Skin epidermis (tissue), 12 donors: Measurements from ENCODE around the gene OPHN1.
"Not testable (repeated sequence)": the region's sequence is repeated elsewhere in the genome, so short reads cannot be mapped to it uniquely, and the experiment has no call there.

Source experiments
- H3K27ac ChIP-seq, 21 experiments: fragments of 200-600 bp; sonication (generic) in 11 of 21; one replicate each; pipeline ENCODE4 v1.5.0; 2020; ENCODE audit warnings: mild to moderate bottlenecking in 3 of 21, inconsistent platforms in 2 of 21, moderate library complexity in 2 of 21
- H3K4me3 ChIP-seq, 7 experiments: fragments of 200-600 bp; sonication (generic) in 2 of 7; one replicate each; pipeline ENCODE4 v1.5.0; 2020; ENCODE audit warnings: inconsistent platforms in 2 of 7, mild to moderate bottlenecking in 2 of 7, moderate library complexity in 1 of 7

OPHN1 gene

DNA sequence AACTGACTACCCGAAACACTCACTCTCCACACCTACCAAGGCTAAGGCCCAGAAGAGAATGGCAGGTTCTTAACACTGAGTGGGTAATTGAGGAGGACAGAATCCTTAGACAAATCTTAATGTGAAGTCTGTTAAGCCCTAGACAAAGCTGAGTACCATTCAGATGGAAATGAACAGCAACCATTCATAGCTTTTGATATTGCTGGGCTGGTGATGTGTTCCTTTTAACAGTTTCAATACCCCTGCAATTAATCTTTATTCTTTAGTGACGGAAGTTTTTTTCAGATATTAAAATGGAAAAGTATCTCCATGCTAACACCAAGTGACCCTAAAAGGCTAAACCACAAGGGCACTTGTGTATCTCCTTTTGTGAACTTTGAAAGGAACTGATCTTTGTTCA, 334.9 kb downstream of the OPHN1 start:
- no peak overlapping the region for H3K4me3 ChIP-seq
- no peak overlapping the region for H3K27ac ChIP-seq

GRCh38 chrX:68090266-68090665, 343.0 kb downstream of the OPHN1 start:
- Histone ChIP-seq H3K27ac (no peak overlapping the region), H3K4me3 (no peak overlapping the region)

GRCh38 chrX:68087526-68087925, 345.8 kb downstream of the OPHN1 start:
- no peak overlapping the region for H3K4me3 ChIP-seq
- no peak overlapping the region for H3K27ac ChIP-seq

GRCh38 chrX:68086709-68087108, 346.6 kb downstream of the OPHN1 start:
- Histone ChIP-seq H3K4me3 (no peak overlapping the region), H3K27ac (no peak overlapping the region)

DNA sequence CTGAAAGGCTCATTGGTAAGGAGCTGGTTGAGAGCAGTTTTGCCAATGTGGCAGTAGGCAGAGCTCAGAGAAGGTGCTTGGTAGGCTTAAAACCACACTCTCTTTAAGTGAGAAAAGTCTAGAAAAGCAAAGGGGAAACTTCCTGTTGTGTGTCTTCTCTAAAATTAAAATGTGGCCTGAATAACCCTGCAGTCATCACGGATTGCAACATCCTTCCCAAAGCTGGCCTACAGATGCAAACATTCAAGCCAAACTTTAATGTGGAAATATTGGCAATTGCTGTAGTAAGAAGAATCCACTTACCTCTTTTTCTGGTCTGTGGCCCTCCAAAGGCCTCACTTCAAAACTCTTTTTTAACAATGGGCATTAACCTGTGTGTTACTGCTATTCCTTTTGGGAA, 348.5 kb downstream of the OPHN1 start:
- no peak overlapping the region for H3K4me3 ChIP-seq
- H3K27ac ChIP-seq: peak overlapping the region in 2 of 21 experiments; percentile 43 to 50

- Histone ChIP-seq H3K4me3 (no peak overlapping the region), H3K27ac (no peak overlapping the region)
Measured at GRCh38 chrX:68083510-68083909, 349.8 kb downstream of the OPHN1 start.

DNA sequence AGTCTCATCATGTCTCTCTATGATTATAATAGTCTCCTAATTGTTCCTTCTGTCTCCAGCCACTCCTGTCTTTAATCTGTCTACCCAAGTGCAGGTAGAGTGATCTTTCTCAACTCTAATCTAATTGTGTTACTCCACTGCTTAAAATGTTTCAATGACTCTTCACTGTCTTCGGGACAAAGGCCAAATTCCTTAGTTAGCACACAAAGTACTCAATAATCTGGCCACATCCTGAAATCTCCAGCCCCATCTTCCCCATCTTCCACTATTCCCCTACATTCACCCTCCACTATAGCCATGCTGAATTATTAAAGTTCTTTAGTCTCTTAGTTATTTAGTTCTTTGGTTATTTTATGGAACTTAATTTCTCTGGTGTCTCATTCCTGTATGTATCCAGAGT, 353.3 kb downstream of the OPHN1 start:
- H3K4me3 ChIP-seq: no peak overlapping the region
- H3K27ac ChIP-seq: no peak overlapping the region

DNA sequence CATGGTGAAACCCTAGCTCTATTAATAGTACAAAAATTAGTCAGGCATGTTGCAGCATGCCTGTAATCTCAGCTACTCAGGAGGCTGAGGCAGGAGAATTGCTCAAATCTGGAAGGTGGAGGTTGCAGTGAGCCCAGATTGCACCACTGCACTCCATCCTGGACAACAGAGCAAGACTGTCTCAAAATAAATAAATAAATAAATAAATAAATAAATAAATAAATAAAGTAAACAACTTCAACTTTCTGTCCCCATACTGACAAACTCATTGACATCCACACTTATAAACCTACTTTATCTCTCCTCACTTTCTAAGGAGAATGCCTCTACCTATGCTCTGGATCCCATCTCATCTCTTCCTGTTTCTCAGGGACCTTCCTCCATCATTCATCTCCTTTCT, 354.5 kb downstream of the OPHN1 start:
- H3K27ac ChIP-seq, H3K4me3 ChIP-seq: not testable (repeated sequence)

DNA sequence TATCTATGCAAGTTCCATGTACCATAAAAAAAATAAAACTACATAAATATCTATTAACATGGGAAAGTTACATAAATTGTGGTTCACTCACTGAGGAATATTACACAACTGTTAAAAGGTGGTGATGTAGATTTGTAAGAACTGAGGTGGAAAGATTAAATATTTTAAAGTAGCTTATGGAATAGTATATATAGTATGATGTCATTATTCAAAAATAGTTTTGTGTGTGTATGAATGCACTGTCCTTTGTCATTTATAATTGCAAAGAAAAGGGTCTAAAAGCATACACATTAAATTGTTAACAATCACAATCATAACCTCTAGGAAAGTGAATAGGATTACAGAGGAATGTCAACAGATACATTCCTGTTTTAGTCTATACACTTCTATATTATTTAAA, 355.9 kb downstream of the OPHN1 start:
- Histone ChIP-seq H3K27ac (no peak overlapping the region), H3K4me3 (no peak overlapping the region)

GRCh38 chrX:68072041-68072440, 361.3 kb downstream of the OPHN1 start:
- no peak overlapping the region for H3K4me3 ChIP-seq
- no peak overlapping the region for H3K27ac ChIP-seq

GRCh38 chrX:68070119-68070518, 363.2 kb downstream of the OPHN1 start:
- not testable (repeated sequence) for H3K4me3 ChIP-seq

DNA sequence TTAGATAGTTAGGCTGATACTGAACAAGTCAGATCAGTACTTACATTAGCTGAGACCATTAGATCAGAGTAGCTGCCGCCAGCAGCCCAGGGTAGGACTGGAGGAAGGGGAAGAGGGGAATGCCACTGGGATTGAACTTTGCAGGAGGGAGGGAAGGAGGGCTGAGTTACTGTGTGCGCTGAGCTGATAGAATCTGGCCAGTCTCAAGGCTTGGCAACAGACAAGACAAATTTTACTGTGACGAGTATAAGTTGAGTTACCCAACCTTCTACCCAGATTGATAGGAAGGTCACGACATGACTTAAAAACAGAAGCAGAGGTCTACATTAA, 372.1 kb downstream of the OPHN1 start:
- no peak overlapping the region for H3K4me3 ChIP-seq
- H3K27ac ChIP-seq: no peak overlapping the region

More at GRCh38 chrX:68070119-68070518, 363.2 kb downstream of the OPHN1 start:
- not testable (repeated sequence) for H3K27ac ChIP-seq

- no peak overlapping the region for H3K27ac ChIP-seq
- H3K4me3 ChIP-seq: no peak overlapping the region
Measured at GRCh38 chrX:68060506-68061205, 372.6 kb downstream of the OPHN1 start.

GRCh38 chrX:68059469-68059868, 373.8 kb downstream of the OPHN1 start:
- H3K4me3 ChIP-seq: no peak overlapping the region
- no peak overlapping the region for H3K27ac ChIP-seq

DNA sequence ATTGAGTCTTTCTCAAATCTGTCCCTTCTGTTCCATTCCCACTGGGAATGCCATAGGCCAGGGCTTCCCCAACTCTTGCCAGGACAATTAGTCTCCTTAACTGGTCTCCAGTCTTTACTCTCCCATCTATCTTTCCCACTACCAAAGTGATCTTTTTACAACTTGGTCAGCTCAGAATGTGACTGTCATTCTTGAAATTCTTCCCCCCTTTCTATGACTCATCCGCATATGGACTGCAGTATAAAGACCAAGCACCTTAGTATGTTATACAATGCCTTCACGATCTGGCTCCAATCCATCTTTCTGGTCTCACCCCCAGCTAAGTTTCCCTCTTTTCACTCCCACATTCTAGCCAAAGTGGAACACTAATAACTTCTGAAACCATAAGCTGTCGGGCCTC, 383.8 kb downstream of the OPHN1 start:
- Histone ChIP-seq H3K4me3 (no peak overlapping the region), H3K27ac (no peak overlapping the region)

DNA sequence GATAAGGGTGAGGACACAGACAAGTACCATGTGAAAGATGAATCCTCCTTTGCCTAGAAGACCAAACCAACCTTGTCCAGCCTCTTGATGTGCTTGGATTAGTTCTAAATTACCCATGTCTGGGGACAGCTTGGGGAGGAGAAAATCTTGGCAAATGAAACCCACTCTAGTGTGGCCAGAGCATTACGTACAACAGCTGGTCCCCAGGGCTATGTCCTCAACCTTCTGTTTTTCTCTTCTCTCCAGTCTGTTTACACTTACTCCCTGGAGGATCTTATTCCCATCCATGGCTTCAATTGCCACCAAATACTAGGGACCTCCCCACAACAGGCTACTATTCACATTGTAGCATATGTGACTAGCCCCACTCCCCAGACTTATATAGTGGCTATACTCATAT, 384.5 kb downstream of the OPHN1 start:
- Histone ChIP-seq H3K4me3 (no peak overlapping the region), H3K27ac (no peak overlapping the region)

GRCh38 chrX:68045008-68045577, 388.2 kb downstream of the OPHN1 start:
- Histone ChIP-seq H3K4me3 (no peak overlapping the region), H3K27ac (no peak overlapping the region)

GRCh38 chrX:68043713-68044438, 389.4 kb downstream of the OPHN1 start:
- Histone ChIP-seq H3K4me3 (no peak overlapping the region), H3K27ac (no peak overlapping the region)

DNA sequence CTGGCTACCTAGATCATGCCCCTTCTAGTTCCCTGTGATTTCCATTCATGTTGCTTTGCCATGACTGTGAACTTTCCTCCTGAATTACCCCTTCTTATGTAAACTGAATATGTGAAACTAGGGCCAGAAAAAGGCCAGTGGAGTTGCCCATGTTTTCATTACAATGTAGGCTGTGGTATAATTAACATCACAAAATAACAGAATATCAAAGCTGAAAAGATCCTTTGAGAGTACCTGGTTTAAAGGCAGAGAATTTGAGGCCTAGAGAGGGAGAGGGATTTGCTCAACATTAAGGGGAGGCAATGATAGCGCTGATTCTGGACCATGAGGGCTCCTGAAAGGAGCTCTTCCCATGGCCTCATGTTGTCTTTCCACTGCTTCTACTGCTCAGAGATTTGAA, 392.2 kb downstream of the OPHN1 start:
- Histone ChIP-seq H3K4me3 (no peak overlapping the region), H3K27ac (no peak overlapping the region)

- Histone ChIP-seq H3K4me3 (no peak overlapping the region), H3K27ac (no peak overlapping the region)
Measured at GRCh38 chrX:68018248-68019203, 414.8 kb downstream of the OPHN1 start.
